GM23248 (cell line): ENCODE results near the gene ERC2.

Source experiments
- EZH2 ChIP-seq: fragments of 200-600 bp; sonication (generic); IDR thresholded peaks from 2 replicates; pipeline ENCODE4 v1.6.1; 2018; ENCODE audit warnings: antibody characterized with exemption, mild to moderate bottlenecking; ENCODE audit not compliant: insufficient read depth, poor library complexity, severe bottlenecking
- EZH2phosphoT487 ChIP-seq: fragments of 200-600 bp; sonication (generic); IDR thresholded peaks from 2 replicates; pipeline ENCODE4 v1.6.1; 2018; ENCODE audit warnings: antibody characterized with exemption, moderate library complexity, mild to moderate bottlenecking, low read depth; ENCODE audit not compliant: insufficient read depth

DNA sequence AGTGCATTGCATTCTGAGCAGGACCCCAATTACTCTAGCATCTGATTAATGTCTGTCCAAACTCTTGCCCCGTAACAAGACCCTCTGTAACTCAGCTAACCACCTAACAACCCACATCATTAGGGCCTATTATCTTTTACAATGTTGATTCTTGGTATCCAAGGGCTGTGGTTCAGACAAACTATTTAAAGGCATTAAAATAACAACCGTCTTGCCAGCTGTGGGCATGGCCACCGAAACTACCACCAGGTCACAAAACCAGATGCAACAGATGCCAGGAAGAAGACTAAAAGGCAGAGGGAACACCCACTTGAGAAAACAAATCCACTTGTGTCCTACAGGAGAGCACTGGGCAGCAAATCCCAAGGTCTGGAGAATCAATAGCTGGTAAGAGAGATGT lies 262.9 kb downstream of the ERC2 start:
- no peak for TF ChIP-seq EZH2phosphoT487
- no peak for TF ChIP-seq EZH2
